H1 (cell line): ENCODE measurements around the gene KRT17. TPM values are rescaled to one million over a fixed set of nuclear protein-coding genes. Genes with fewer than 3 reads are reported as not detected.
"Not testable (repeated sequence)": the region's sequence is repeated elsewhere in the genome, so short reads cannot be mapped to it uniquely, and the experiment has no call there.

Source experiments
- CTCF ChIA-PET: fragments of 300-600 bp; sonication (Branson Sonifier 250); formaldehyde crosslinking; loops from one replicate; lab custom pipeline; 2021; ENCODE audit not compliant: partially characterized antibody; lab: Charles Lee
- POLR2A ChIA-PET: fragments of 300-600 bp; sonication (Branson Sonifier 250); formaldehyde crosslinking; loops from one replicate; lab custom pipeline; 2021; ENCODE audit warnings: inconsistent platforms; ENCODE audit not compliant: partially characterized antibody; lab: Charles Lee
- DNase-seq, 2 experiments: peaks; one replicate each; pipeline versions ENCODE4 v3.0.0 to v3.0.0-alpha.2; 2010 to 2022; ENCODE audit warnings: low spot score in 2 of 2, low read depth in 1 of 2, mixed read lengths in 1 of 2
- FAIRE-seq: peaks from 2 replicates; lab custom pipeline; 2011; peaks lifted over from hg19 to GRCh38; lab: Jason Lieb, UNC
- H2AFZ ChIP-seq: 2 replicates; pipeline ENCODE4 v1.8.1; 2012; ENCODE audit warnings: low read length, inconsistent platforms
- H2AK5ac ChIP-seq: 2 replicates; pipeline ENCODE4 v1.6.1; 2013; ENCODE audit warnings: low read depth, low read length
- H2BK120ac ChIP-seq: replicated peaks from 2 replicates; pipeline ENCODE3; 2013; ENCODE audit warnings: low read depth, low read length, inconsistent platforms
- H2BK12ac ChIP-seq: 2 replicates; pipeline ENCODE4 v1.6.1; 2013; ENCODE audit warnings: low read depth, low read length
- H2BK15ac ChIP-seq: 2 replicates; pipeline ENCODE4 v1.6.1; 2013; ENCODE audit warnings: low read length
- H2BK20ac ChIP-seq: 2 replicates; pipeline ENCODE4 v1.6.1; 2013; ENCODE audit warnings: low read length
- H2BK5ac ChIP-seq: 2 replicates; pipeline ENCODE4 v1.6.1; 2013; ENCODE audit warnings: low read depth, low read length
- H3K14ac ChIP-seq: 2 replicates; pipeline ENCODE4 v1.6.1; 2013; ENCODE audit warnings: inconsistent platforms; ENCODE audit not compliant: insufficient read length
- H3K18ac ChIP-seq: 2 replicates; pipeline ENCODE4 v1.6.1; 2013; ENCODE audit warnings: low read length; ENCODE audit errors: extremely low read depth
- H3K23ac ChIP-seq: 2 replicates; pipeline ENCODE4 v1.6.1; 2013; ENCODE audit warnings: inconsistent platforms; ENCODE audit not compliant: insufficient read length
- H3K23me2 ChIP-seq: 2 replicates; pipeline ENCODE4 v1.6.1; 2013; ENCODE audit warnings: low read depth, low read length
- H3K27ac ChIP-seq: 2 replicates; pipeline ENCODE4 v1.6.1; 2011; ENCODE audit warnings: low read depth, low read length, inconsistent platforms
- H3K27me3 ChIP-seq, 4 experiments: replicated peaks in 1 of 4; 1 replicate in 1 of 4; 2 replicates in 3 of 4; pipeline versions ENCODE4 v1.6.1 to v1.8.1; 2011 to 2013; ENCODE audit warnings: low read length in 3 of 4, mild to moderate bottlenecking in 3 of 4, inconsistent platforms in 2 of 4, mixed read lengths in 2 of 4, moderate library complexity in 1 of 4; ENCODE audit not compliant: control insufficient read depth in 3 of 4, insufficient read depth in 3 of 4; ENCODE audit errors: extremely low read depth in 1 of 4
- H3K36me3 ChIP-seq, 4 experiments: 2 replicates each; pipeline versions ENCODE4 v1.6.1 to v1.8.1; 2011 to 2013; ENCODE audit warnings: mild to moderate bottlenecking in 4 of 4, low read length in 3 of 4, moderate library complexity in 2 of 4, control low read depth in 1 of 4, inconsistent platforms in 1 of 4; ENCODE audit not compliant: insufficient read depth in 4 of 4, control insufficient read depth in 2 of 4
- H3K4ac ChIP-seq: replicated peaks from 2 replicates; pipeline ENCODE3; 2013; ENCODE audit warnings: low read length, low read depth, mixed read lengths, inconsistent platforms; ENCODE audit not compliant: insufficient read length
- H3K4me1 ChIP-seq, 4 experiments: replicated peaks in 1 of 4; 1 replicate in 1 of 4; 2 replicates in 3 of 4; pipeline versions ENCODE4 v1.6.1 to v1.8.1; 2011 to 2013; ENCODE audit warnings: low read length in 3 of 4, inconsistent platforms in 2 of 4, mixed read lengths in 1 of 4; ENCODE audit not compliant: insufficient read depth in 4 of 4, control insufficient read depth in 3 of 4
- H3K4me2 ChIP-seq, 2 experiments: 2 replicates each; pipeline versions ENCODE4 v1.6.1 to v1.8.1; 2011 to 2013; ENCODE audit warnings: low read depth in 2 of 2, low read length in 2 of 2, control low read depth in 1 of 2, inconsistent platforms in 1 of 2, mild to moderate bottlenecking in 1 of 2; ENCODE audit not compliant: insufficient read depth in 1 of 2
- H3K4me3 ChIP-seq, 4 experiments: fragments of 200-600, 300-600 bp in 1 of 4; sonication (generic), shearing (Covaris generic), sonication (Bioruptor Twin) in 1 of 4; 2 replicates each; pipeline versions ENCODE4 v1.5.1 to v1.8.1; 2011 to 2016; ENCODE audit warnings: low read length in 4 of 4, low read depth in 3 of 4, control low read depth in 2 of 4, inconsistent platforms in 2 of 4, mild to moderate bottlenecking in 2 of 4, mixed read lengths in 1 of 4, moderate library complexity in 1 of 4; ENCODE audit not compliant: insufficient read depth in 2 of 4; ENCODE audit errors: extremely low read depth in 1 of 4
- H3K56ac ChIP-seq: replicated peaks from 2 replicates; pipeline ENCODE3; 2013; ENCODE audit warnings: low read depth, mild to moderate bottlenecking, mixed read lengths, low read length, inconsistent platforms; ENCODE audit not compliant: insufficient read length
- H3K79me1 ChIP-seq: 2 replicates; pipeline ENCODE4 v1.6.1; 2013; ENCODE audit warnings: low read depth, low read length, control low read depth
- H3K79me2 ChIP-seq, 2 experiments: 2 replicates each; pipeline versions ENCODE4 v1.6.1 to v1.8.1; 2012 to 2013; ENCODE audit warnings: low read length in 2 of 2, mild to moderate bottlenecking in 2 of 2, inconsistent platforms in 1 of 2; ENCODE audit not compliant: insufficient read depth in 2 of 2, control insufficient read depth in 1 of 2
- H3K9ac ChIP-seq, 4 experiments: replicated peaks in 1 of 4; 1 replicate in 1 of 4; 2 replicates in 3 of 4; pipeline versions ENCODE4 v1.6.1 to v1.8.1; 2011 to 2013; ENCODE audit warnings: low read depth in 3 of 4, low read length in 3 of 4, control low read depth in 2 of 4, mild to moderate bottlenecking in 2 of 4, moderate library complexity in 2 of 4, inconsistent platforms in 1 of 4; ENCODE audit errors: extremely low read depth in 1 of 4
- H3K9me3 ChIP-seq, 2 experiments: 2 replicates each; pipeline versions ENCODE4 v1.6.1 to v1.8.1; 2012 to 2013; ENCODE audit warnings: mild to moderate bottlenecking in 2 of 2, moderate library complexity in 2 of 2, control low read depth in 1 of 2, inconsistent platforms in 1 of 2, low read depth in 1 of 2, low read length in 1 of 2, mixed read lengths in 1 of 2; ENCODE audit not compliant: insufficient read depth in 2 of 2
- H4K20me1 ChIP-seq, 2 experiments: replicated peaks in 1 of 2; 2 replicates each; pipeline versions ENCODE3 to v1.8.1; 2011 to 2013; ENCODE audit warnings: inconsistent platforms in 2 of 2, low read length in 2 of 2, mild to moderate bottlenecking in 1 of 2; ENCODE audit not compliant: insufficient read depth in 2 of 2, control insufficient read depth in 1 of 2
- H4K5ac ChIP-seq: 2 replicates; pipeline ENCODE4 v1.6.1; 2013; ENCODE audit warnings: low read length, low read depth, mixed read lengths, inconsistent platforms; ENCODE audit not compliant: insufficient read length
- H4K8ac ChIP-seq: 2 replicates; pipeline ENCODE4 v1.8.0; 2013; ENCODE audit warnings: mild to moderate bottlenecking, moderate library complexity, low read length, inconsistent platforms; ENCODE audit not compliant: insufficient read depth; ENCODE audit errors: extremely low read depth
- H4K91ac ChIP-seq: replicated peaks from 2 replicates; pipeline ENCODE3; 2013; ENCODE audit warnings: low read length, mixed read lengths, inconsistent platforms; ENCODE audit not compliant: insufficient read length
- TEAD4 ChIP-seq: IDR thresholded peaks from 2 replicates; pipeline ENCODE4 v1.6.1; 2012; ENCODE audit warnings: low read depth, low read length, inconsistent platforms, mixed read lengths
- whole genome bisulfite sequencing, 2 experiments: shearing (Covaris generic) in 1 of 2; methylation state at CpG; one replicate each; pipeline versions ENCODE4 v1.1.6 to v1.1.7; 2013 to 2015; ENCODE audit warnings: low lambda C conversion rate in 2 of 2, mixed read lengths in 2 of 2, inconsistent platforms in 1 of 2, low coverage in 1 of 2, missing lambda C conversion rate in 1 of 2; ENCODE audit not compliant: insufficient replicate concordance in 2 of 2, insufficient coverage in 1 of 2, insufficient read length in 1 of 2; ENCODE audit errors: extremely low coverage in 1 of 2, missing lambda C conversion rate in 1 of 2; 5-methylcytosine and 5-hydroxymethylcytosine counted together
- polyA plus RNA-seq, 7 experiments: library from polyadenylated mRNA; depleted of rRNA in 3 of 7; stranded (reverse) in 5 of 7; unstranded in 2 of 7; fragments of >200 nt in 5 of 7; fragments of 200-250 nt in 2 of 7; gene quantifications; 1 replicate in 5 of 7; 2 replicates in 1 of 7; 4 replicates in 1 of 7; pipeline versions ENCODE4 v1.2.1 to v1.2.3, GENCODE V29; 2011 to 2013; ENCODE audit warnings: missing spikeins in 2 of 7, mixed read lengths in 2 of 7
- total RNA-seq: library from RNA; stranded (reverse); fragmentation: NEBNext Ultra II Directional; extraction: Animal tissue kit (Norgen Biotek cat#: 25700); gene quantifications from 2 replicates; pipeline ENCODE4 v1.2.1, GENCODE V29; 2021

The KRT17 gene
- total and polyA plus RNA-seq, 2 of the 8 experiments (the other 6 are each of a cell fraction or from before 2014, with no cell fraction given) = 0.50 to 0.95 TPM

DNA sequence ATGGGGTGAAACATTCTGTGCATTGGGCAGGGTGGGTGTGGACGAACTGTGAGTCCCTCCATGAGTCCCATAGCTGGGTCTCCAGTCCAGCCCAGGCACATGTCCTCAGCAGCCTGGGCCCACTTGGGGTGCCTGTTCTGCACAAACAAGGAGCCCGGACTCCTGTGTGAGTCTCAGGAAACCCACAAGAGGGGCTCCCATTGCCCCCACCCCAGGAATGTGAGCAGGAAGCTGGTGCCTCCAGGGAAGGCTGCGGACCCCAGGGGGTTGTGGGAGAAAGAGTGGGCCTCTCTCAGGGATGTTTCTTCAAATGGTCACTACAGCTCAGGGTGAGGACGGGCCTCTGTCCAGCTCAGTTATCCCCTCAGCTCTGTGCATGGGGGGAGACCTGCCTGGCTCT lies 7.9 kb downstream of the KRT17 start:
- H3K4me2 ChIP-seq, H3K56ac ChIP-seq, H4K8ac ChIP-seq, H3K79me2 ChIP-seq, H3K4me3 ChIP-seq, H3K4me1 ChIP-seq, H3K23ac ChIP-seq, H2AFZ ChIP-seq, H3K9ac ChIP-seq, H2BK12ac ChIP-seq, H3K27me3 ChIP-seq, POLR2A ChIA-PET, H3K4ac ChIP-seq, H2BK20ac ChIP-seq, DNase-seq, H4K91ac ChIP-seq, H3K36me3 ChIP-seq, H3K14ac ChIP-seq, H3K27ac ChIP-seq, H3K9me3 ChIP-seq, H3K23me2 ChIP-seq, H2BK120ac ChIP-seq, H2BK5ac ChIP-seq, H2BK15ac ChIP-seq, H3K18ac ChIP-seq, H3K79me1 ChIP-seq, H4K20me1 ChIP-seq, H2AK5ac ChIP-seq, FAIRE-seq, H4K5ac ChIP-seq: not testable (repeated sequence)
- WGBS, 2 experiments = 90% methylated on average over 4 of the region's 4 CpGs; no CpG with 5 or more reads in 1 of the 2 experiments
- peak; percentile 86 for TF ChIP-seq TEAD4
- CTCF ChIA-PET = interaction anchor here (0.6 to 1.5 kb wide), 5 partner anchors 13 to 56 kb away, joined by 3 to 6 read pairs (median 4); no protein-coding TSS in a partner anchor
